Neuronal stem cell (in vitro differentiated cells): ENCODE results near the gene PIM3.

Source experiments
- DNase-seq: peaks from one replicate; pipeline ENCODE4 v3.0.0-alpha.2; 2013; ENCODE audit warnings: low spot score
- H2AFZ ChIP-seq: one replicate; pipeline ENCODE4 v1.6.1; 2013; ENCODE audit warnings: mild to moderate bottlenecking, low read length, inconsistent platforms
- H2AK5ac ChIP-seq: 2 replicates; pipeline ENCODE4 v1.6.1; 2013; ENCODE audit warnings: low read depth, mild to moderate bottlenecking, inconsistent platforms, low read length, moderate library complexity, mixed read lengths
- H2BK120ac ChIP-seq: 2 replicates; pipeline ENCODE4 v1.6.1; 2013; ENCODE audit warnings: low read depth, mild to moderate bottlenecking, inconsistent platforms, low read length, moderate library complexity, mixed read lengths
- H2BK12ac ChIP-seq: one replicate; pipeline ENCODE4 v1.6.1; 2013; ENCODE audit warnings: low read length, inconsistent platforms
- H2BK15ac ChIP-seq: 2 replicates; pipeline ENCODE4 v1.6.1; 2013; ENCODE audit warnings: mild to moderate bottlenecking, low read length, inconsistent platforms, mixed read lengths
- H2BK5ac ChIP-seq: one replicate; pipeline ENCODE4 v1.6.1; 2013; ENCODE audit warnings: inconsistent platforms, mild to moderate bottlenecking, low read length, moderate library complexity
- H3K14ac ChIP-seq: one replicate; pipeline ENCODE4 v1.6.1; 2013; ENCODE audit warnings: low read length, inconsistent platforms
- H3K18ac ChIP-seq: 2 replicates; pipeline ENCODE4 v1.6.1; 2013; ENCODE audit warnings: low read length, inconsistent platforms
- H3K23ac ChIP-seq: 2 replicates; pipeline ENCODE4 v1.6.1; 2013; ENCODE audit warnings: low read depth, mild to moderate bottlenecking, mixed read lengths, low read length, inconsistent platforms; ENCODE audit not compliant: poor library complexity
- H3K27ac ChIP-seq: replicated peaks from 3 replicates; pipeline ENCODE4 v1.5.1; 2013; ENCODE audit warnings: low read length, inconsistent platforms
- H3K27me3 ChIP-seq, 3 experiments: 2 replicates each; pipeline ENCODE4 v1.6.1; 2013; ENCODE audit warnings: low read length in 3 of 3, mild to moderate bottlenecking in 2 of 3, inconsistent platforms in 1 of 3, low read depth in 1 of 3, mixed read lengths in 1 of 3, moderate library complexity in 1 of 3; ENCODE audit not compliant: control insufficient read depth in 3 of 3, insufficient read depth in 3 of 3
- H3K36me3 ChIP-seq, 2 donors: replicated peaks in 1 of 2; 2 replicates each; pipeline ENCODE4 v1.6.1; 2013; ENCODE audit warnings: low read length in 2 of 2; ENCODE audit not compliant: control insufficient read depth in 2 of 2, insufficient read depth in 2 of 2
- H3K4ac ChIP-seq: 2 replicates; pipeline ENCODE4 v1.6.1; 2013; ENCODE audit warnings: inconsistent platforms, mild to moderate bottlenecking, low read length, moderate library complexity
- H3K4me1 ChIP-seq, 2 donors: 1 replicate in 1 of 2; 2 replicates in 1 of 2; pipeline ENCODE4 v1.6.1; 2013; ENCODE audit warnings: low read length in 2 of 2, low read depth in 1 of 2; ENCODE audit not compliant: control insufficient read depth in 2 of 2, insufficient read depth in 1 of 2
- H3K4me2 ChIP-seq: one replicate; pipeline ENCODE4 v1.6.1; 2013; ENCODE audit warnings: mild to moderate bottlenecking, low read length, inconsistent platforms; ENCODE audit not compliant: insufficient read depth, poor library complexity, severe bottlenecking
- H3K4me3 ChIP-seq, 2 donors: 2 replicates each; pipeline ENCODE4 v1.5.1; 2013; ENCODE audit warnings: low read length in 2 of 2, mild to moderate bottlenecking in 2 of 2, inconsistent platforms in 1 of 2, moderate library complexity in 1 of 2
- H3K79me1 ChIP-seq: one replicate; pipeline ENCODE4 v1.6.1; 2013; ENCODE audit warnings: low read depth, mild to moderate bottlenecking, inconsistent platforms, low read length, moderate library complexity
- H3K9ac ChIP-seq: one replicate; pipeline ENCODE4 v1.6.1; 2013; ENCODE audit warnings: mild to moderate bottlenecking, low read depth, low read length, inconsistent platforms; ENCODE audit not compliant: poor library complexity
- H3K9me3 ChIP-seq, 2 donors: replicated peaks in 1 of 2; 2 replicates each; pipeline versions ENCODE3 to v1.6.1; 2013; ENCODE audit warnings: low read length in 2 of 2, mild to moderate bottlenecking in 2 of 2, inconsistent platforms in 1 of 2, low read depth in 1 of 2, mixed read lengths in 1 of 2, moderate library complexity in 1 of 2; ENCODE audit not compliant: control insufficient read depth in 2 of 2, insufficient read depth in 1 of 2
- H4K8ac ChIP-seq: one replicate; pipeline ENCODE4 v1.6.1; 2013; ENCODE audit warnings: low read depth, mild to moderate bottlenecking, inconsistent platforms, low read length, moderate library complexity
- H4K91ac ChIP-seq: one replicate; pipeline ENCODE4 v1.6.1; 2013; ENCODE audit warnings: low read length, low read depth, mild to moderate bottlenecking, inconsistent platforms; ENCODE audit not compliant: poor library complexity
- WGBS, 2 donors: extraction: QIAGEN DNeasy Blood & Tissue Kit; methylation state at CpG; one replicate each; pipeline ENCODE4 v1.1.7; 2013; ENCODE audit warnings: missing lambda C conversion rate in 2 of 2, mixed read lengths in 1 of 2; ENCODE audit not compliant: insufficient read length in 2 of 2, insufficient replicate concordance in 1 of 2; ENCODE audit errors: extremely low coverage in 2 of 2; 5-methylcytosine and 5-hydroxymethylcytosine counted together

PIM3 gene

GRCh38 chr22:49962751-49963646 lies 2.4 kb downstream of the PIM3 start:
- Histone ChIP-seq H3K27ac (peak overlapping the region; percentile 85), H2BK120ac (peak overlapping the region; percentile 72), H3K18ac (peak overlapping the region; percentile 95), H3K4me2 (peak overlapping the region; percentile 91), H3K9ac (peak overlapping the region; percentile 86), H3K23ac (peak overlapping the region; percentile 85), H3K4ac (no peak overlapping the region), H2AFZ (no peak overlapping the region), H3K9me3 (no peaks in the 10 kb centered on the region), H4K91ac (peak overlapping the region; percentile 97), H4K8ac (no peak overlapping the region), H3K36me3 (peaks cover 21 to 29% of the 10 kb centered on the region in 2 donors), H3K4me1 (peaks cover 34 to 36% of the 10 kb centered on the region in 2 donors), H3K4me3 (peak overlapping the region; percentile 19 to 58), H3K27me3 (peaks cover 0 to 4% (median 2%) of the 10 kb centered on the region in 3 experiments), H2BK12ac (peak overlapping the region; percentile 97), H2BK5ac (peak overlapping the region; percentile 94), H3K79me1 (peaks cover 26% of the 10 kb centered on the region), H3K14ac (peak overlapping the region; percentile 97), H2BK15ac (peak overlapping the region; percentile 92), H2AK5ac (peak overlapping the region; percentile 99)
- DNase-seq = no peak
- WGBS, 2 donors = no CpG with 5 or more reads among the region's 63 CpGs

GRCh38 chr22:49963647-49964026 lies 3.1 kb downstream of the PIM3 start:
- Histone ChIP-seq H3K14ac (no peak overlapping the region), H3K4me1 (peaks cover 35 to 36% of the 10 kb centered on the region in 2 donors), H3K27me3 (peaks cover 0 to 2% (median 0%) of the 10 kb centered on the region in 3 experiments), H2BK15ac (no peak overlapping the region), H3K4me2 (no peak overlapping the region), H2AK5ac (peak overlapping the region; percentile 99), H4K8ac (no peak overlapping the region), H3K36me3 (peaks cover 21 to 29% of the 10 kb centered on the region in 2 donors), H3K27ac (no peak overlapping the region), H3K79me1 (peaks cover 26% of the 10 kb centered on the region), H3K18ac (no peak overlapping the region), H3K4me3 (no peak overlapping the region), H3K4ac (no peak overlapping the region), H4K91ac (no peak overlapping the region), H2BK120ac (no peak overlapping the region), H2AFZ (no peak overlapping the region), H2BK12ac (no peak overlapping the region), H3K9me3 (no peaks in the 10 kb centered on the region), H3K9ac (no peak overlapping the region), H3K23ac (no peak overlapping the region), H2BK5ac (peak overlapping the region; percentile 66)
- no CpG with 5 or more reads among the region's 6 CpGs for WGBS, 2 donors
- DNase-seq = no peak

DNA sequence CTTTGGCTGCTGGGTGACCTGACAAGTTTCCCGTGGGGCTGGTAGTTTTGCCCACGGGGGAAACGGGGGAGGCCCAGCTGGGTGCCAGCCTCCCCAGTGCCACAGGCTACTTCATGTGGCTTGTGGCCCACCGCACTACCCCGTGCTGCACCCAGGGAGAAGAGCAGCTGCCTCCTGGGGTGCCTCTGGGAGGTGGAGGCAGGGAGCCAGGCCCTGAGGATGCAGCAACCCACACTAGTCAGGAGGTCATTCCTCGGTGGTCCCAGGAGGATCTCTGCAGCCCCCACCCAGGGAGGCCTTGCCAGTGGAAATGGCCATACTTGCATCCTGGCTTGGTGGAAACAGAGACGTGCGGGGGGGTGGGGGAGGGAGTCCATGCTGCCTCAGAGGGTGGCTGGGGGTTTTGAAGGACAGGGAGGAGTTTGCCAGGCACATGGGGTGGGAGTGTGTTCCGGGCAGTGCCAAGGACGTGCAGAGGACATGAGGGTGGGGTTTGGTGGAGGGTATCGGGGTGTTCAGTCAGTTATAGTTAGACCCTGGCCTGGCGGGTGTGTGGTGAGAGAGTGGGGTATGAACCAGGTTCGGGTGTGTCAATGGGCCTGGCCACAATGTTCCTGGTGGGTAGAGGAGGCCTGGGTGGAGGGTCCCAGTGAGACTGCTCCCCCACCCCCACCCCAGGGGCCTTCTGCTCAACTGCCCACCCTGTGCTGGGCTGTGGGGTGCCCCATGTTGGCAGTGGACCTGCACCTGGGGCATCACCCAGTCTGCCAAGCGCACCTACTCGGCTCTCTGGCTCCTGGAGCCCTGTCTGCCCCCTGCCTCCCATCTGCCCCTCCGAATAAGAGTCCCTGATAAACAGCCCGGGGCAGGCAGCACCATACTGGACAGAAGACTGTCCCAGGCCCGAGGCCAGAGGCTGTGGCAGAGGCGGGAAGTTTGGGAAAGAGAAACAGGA lies 3.8 kb downstream of the PIM3 start:
- Histone ChIP-seq H3K4me2 (no peak overlapping the region), H3K4me3 (no peak overlapping the region), H3K9me3 (no peaks in the 10 kb centered on the region), H3K27me3 (peaks cover 0 to 2% (median 0%) of the 10 kb centered on the region in 3 experiments), H2BK120ac (no peak overlapping the region), H2BK15ac (no peak overlapping the region), H3K9ac (peak overlapping the region; percentile 81), H2BK12ac (no peak overlapping the region), H3K18ac (no peak overlapping the region), H3K4ac (no peak overlapping the region), H2AK5ac (peak overlapping the region; percentile 81), H4K8ac (no peak overlapping the region), H3K36me3 (peaks cover 21 to 29% of the 10 kb centered on the region in 2 donors), H3K79me1 (peaks cover 27% of the 10 kb centered on the region), H3K23ac (peak overlapping the region; percentile 73), H2BK5ac (peak overlapping the region; percentile 66), H2AFZ (no peak overlapping the region), H3K27ac (no peak overlapping the region), H4K91ac (no peak overlapping the region), H3K4me1 (peaks cover 28 to 29% of the 10 kb centered on the region in 2 donors), H3K14ac (no peak overlapping the region)
- no peak for DNase-seq
- no CpG with 5 or more reads among the region's 19 CpGs for WGBS, 2 donors
